ENCODE results near the gene ADAM23. TPM values are rescaled to one million over a fixed set of nuclear protein-coding genes. Genes with fewer than 3 reads are reported as not detected.

ADAM23 gene
- total RNA-seq, 2 donors from 2014 or later: 7.6 to 34.6 TPM

DNA sequence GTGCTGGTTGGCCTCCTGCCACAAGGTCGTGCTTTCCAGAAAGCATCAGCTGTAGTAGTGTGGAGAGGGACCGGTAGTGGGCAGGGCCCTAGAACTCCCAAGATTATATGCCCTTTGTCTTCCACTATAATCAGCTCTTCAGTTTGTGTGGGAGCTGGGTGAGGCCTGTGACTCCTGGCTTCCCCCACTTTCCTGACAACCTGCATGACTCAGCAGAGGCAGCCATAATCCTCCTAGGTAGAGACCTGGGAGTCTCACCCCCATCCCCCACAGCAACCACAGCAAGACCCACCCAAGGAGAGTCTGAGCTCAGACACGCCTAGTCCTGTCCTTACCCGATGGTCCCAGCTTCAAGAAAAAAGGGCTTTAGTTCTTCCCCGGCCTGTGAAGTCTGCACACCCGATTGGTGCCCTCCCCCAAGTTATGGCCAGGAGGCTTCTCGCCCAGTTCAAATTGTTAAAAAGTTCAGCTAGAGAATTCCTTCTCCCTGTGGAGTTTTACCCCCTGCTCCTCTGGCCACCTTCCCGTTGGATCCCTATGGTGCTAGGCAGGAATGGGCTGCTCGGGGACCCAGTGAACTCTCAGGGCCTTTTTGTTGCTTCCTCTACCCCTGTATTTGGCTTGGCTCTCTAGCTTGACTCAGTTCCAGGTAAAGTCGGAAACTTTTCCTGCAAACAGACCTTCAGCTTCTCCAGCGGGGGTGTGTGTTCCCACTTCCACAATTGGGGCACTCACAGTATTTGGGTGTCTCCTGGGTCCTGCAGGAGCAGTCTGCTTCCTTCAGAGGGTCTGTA lies 141.2 kb downstream of the ADAM23 start:
- no peak for DNase-seq (ENCODE audit: low spot score)
- Histone ChIP-seq H3K9me3 (peaks cover 0 to 2% of the 10 kb centered on the region in 2 donors), H3K27me3 (no peaks in the 10 kb centered on the region), H3K36me3 (no peaks in the 10 kb centered on the region), H3K4me3 (no peak overlapping the region), H3K27ac (no peak overlapping the region), H3K4me1 (no peaks in the 10 kb centered on the region)
- TF ChIP-seq CTCF (IDR thresholded peaks at IDR 0.05): no peak

DNA sequence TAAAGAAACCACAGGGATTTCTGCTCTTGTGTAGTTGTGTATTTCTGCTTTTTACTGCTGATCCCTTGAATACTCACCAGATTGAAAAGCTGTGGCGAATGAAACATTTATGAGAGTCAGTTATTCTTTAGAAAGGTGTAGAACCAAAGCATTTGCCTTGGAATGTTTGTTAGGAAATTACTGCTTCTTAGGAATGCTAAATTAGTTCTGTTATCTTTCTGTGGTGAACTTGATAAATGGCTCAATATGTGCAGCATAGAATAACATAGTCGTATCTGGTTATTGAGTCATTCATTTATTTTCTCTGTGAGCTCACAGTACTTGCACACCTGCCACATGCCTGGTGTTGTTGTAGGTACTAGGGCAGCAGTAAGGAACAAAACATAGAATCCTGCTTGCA lies 142.0 kb downstream of the ADAM23 start:
- Histone ChIP-seq H3K4me1 (no peaks in the 10 kb centered on the region), H3K36me3 (no peaks in the 10 kb centered on the region), H3K9me3 (no peaks in the 10 kb centered on the region), H3K27me3 (no peaks in the 10 kb centered on the region), H3K27ac (no peak overlapping the region), H3K4me3 (no peak overlapping the region)
- no peak for TF ChIP-seq CTCF (IDR thresholded peaks at IDR 0.05)
- DNase-seq (ENCODE audit: low spot score): no peak

- no peak overlapping the region for H3K27ac ChIP-seq
- no peak overlapping the region for H3K4me3 ChIP-seq
- no peak for TF ChIP-seq CTCF (IDR thresholded peaks at IDR 0.05)
- no peaks in the 10 kb centered on the region for H3K9me3 ChIP-seq
- H3K4me1 ChIP-seq: no peaks in the 10 kb centered on the region
- no peaks in the 10 kb centered on the region for H3K27me3 ChIP-seq
- no peaks in the 10 kb centered on the region for H3K36me3 ChIP-seq
- DNase-seq (ENCODE audit: low spot score): no peak
Observed at GRCh38 chr2:206586609-206587008, 143.3 kb downstream of the ADAM23 start.

GRCh38 chr2:206597717-206598218 lies 154.4 kb downstream of the ADAM23 start:
- Histone ChIP-seq H3K9me3 (no peaks in the 10 kb centered on the region), H3K27ac (no peak overlapping the region), H3K4me3 (no peak overlapping the region), H3K4me1 (no peaks in the 10 kb centered on the region), H3K36me3 (peaks cover 4% of the 10 kb centered on the region), H3K27me3 (no peaks in the 10 kb centered on the region)
- no peak for DNase-seq (ENCODE audit: low spot score)
- no peak for TF ChIP-seq CTCF (IDR thresholded peaks at IDR 0.05)

DNA sequence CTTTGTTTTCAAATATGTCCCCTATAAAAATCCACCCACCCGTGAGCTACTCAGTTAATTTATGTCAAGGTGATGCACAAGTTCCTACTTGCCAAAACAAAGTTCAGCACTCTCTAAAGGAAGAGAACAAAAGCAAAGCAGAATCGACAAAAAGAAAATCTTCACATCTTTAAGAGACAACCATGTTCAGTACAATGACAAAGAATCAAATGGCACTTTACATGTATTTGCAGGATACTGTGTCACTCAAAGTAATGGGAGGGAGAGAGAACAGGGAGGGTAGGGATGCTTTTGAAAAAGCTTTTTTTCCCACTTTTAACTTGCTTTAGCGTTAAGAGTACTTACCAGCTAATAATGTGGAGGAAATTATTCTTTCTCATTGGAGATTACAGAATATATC lies 159.9 kb downstream of the ADAM23 start:
- Histone ChIP-seq H3K36me3 (no peaks in the 10 kb centered on the region), H3K4me1 (no peaks in the 10 kb centered on the region), H3K27ac (no peak overlapping the region), H3K4me3 (no peak overlapping the region), H3K27me3 (no peaks in the 10 kb centered on the region), H3K9me3 (no peaks in the 10 kb centered on the region)
- TF ChIP-seq CTCF (IDR thresholded peaks at IDR 0.05): no peak
- DNase-seq (ENCODE audit: low spot score): no peak

DNA sequence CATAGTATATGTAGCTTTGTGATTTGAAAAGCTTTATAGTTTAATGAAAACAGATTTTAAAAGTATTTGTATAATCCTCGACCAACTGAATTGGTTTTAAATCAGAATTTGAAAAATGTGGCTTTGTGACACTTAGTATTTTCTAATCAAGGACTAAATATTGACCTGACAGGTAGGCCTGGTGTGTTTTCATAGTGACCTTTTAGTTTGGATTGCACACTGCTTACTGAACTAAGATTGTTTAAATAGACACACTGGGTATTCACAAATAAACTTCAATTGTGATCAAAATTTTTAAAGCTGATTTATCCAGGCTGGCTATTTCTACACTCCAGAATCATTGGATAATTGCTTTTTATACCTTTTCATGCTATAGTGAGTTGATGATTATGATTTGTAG lies 167.1 kb downstream of the ADAM23 start:
- TF ChIP-seq CTCF (IDR thresholded peaks at IDR 0.05): no peak
- H3K27me3 ChIP-seq: no peaks in the 10 kb centered on the region
- no peaks in the 10 kb centered on the region for H3K36me3 ChIP-seq
- H3K4me1 ChIP-seq: no peaks in the 10 kb centered on the region
- H3K27ac ChIP-seq: no peak overlapping the region
- no peak for DNase-seq (ENCODE audit: low spot score)
- no peaks in the 10 kb centered on the region for H3K9me3 ChIP-seq
- no peak overlapping the region for H3K4me3 ChIP-seq
